Subcutaneous adipose tissue (tissue), 4 donors: ENCODE measurements around the gene NRG4. TPM values are rescaled to one million over a fixed set of nuclear protein-coding genes. Genes with fewer than 3 reads are reported as not detected.

Experiments used
- total RNA-seq, 4 donors: library from RNA; depleted of rRNA; stranded (reverse); fragments of >200 nt; gene quantifications; one replicate each; pipeline ENCODE4 v1.1.0, GENCODE V29; 2016
- TF ChIP-seq, protein P1 (sequence below): fragments of 450-650 bp; IDR thresholded peaks from one replicate; pipeline ENCODE4 v1.5.1; 2016; ENCODE audit warnings: low read depth, mild to moderate bottlenecking, control low read depth, antibody characterized with exemption, moderate library complexity

NRG4 gene
- total RNA-seq, 4 donors from 2014 or later = not detected

DNA sequence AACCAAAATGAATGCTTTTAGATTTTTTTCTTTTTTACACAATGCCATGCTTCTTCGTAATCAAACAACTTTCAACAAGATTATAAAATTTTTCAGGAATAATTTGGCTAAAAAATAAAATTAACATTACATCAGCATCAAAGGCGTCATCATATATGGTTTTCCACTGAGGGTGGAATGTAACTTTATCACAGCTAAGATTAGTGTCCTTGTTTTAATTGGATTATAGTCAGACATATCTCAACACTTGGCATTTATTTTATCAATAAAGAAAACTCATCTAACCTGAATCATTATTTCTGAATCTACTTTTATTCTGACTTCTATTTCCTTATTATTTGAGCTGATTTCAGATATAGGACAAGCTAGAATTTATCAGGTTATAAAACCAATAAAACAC is 1.6 kb downstream of the NRG4 start:
- TF ChIP-seq, protein P1, sequence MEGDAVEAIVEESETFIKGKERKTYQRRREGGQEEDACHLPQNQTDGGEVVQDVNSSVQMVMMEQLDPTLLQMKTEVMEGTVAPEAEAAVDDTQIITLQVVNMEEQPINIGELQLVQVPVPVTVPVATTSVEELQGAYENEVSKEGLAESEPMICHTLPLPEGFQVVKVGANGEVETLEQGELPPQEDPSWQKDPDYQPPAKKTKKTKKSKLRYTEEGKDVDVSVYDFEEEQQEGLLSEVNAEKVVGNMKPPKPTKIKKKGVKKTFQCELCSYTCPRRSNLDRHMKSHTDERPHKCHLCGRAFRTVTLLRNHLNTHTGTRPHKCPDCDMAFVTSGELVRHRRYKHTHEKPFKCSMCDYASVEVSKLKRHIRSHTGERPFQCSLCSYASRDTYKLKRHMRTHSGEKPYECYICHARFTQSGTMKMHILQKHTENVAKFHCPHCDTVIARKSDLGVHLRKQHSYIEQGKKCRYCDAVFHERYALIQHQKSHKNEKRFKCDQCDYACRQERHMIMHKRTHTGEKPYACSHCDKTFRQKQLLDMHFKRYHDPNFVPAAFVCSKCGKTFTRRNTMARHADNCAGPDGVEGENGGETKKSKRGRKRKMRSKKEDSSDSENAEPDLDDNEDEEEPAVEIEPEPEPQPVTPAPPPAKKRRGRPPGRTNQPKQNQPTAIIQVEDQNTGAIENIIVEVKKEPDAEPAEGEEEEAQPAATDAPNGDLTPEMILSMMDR = no peak

GRCh38 chr15:76006136-76006778 is 6.0 kb downstream of the NRG4 start:
- TF ChIP-seq, protein P1 = no peak

GRCh38 chr15:76003364-76003763 is 8.9 kb downstream of the NRG4 start:
- TF ChIP-seq, protein P1 = no peak

- TF ChIP-seq, protein P1 = no peak
Measured at GRCh38 chr15:75995611-75996010, 16.6 kb downstream of the NRG4 start.

GRCh38 chr15:75994220-75994619 is 18.0 kb downstream of the NRG4 start:
- TF ChIP-seq, protein P1 = no peak

DNA sequence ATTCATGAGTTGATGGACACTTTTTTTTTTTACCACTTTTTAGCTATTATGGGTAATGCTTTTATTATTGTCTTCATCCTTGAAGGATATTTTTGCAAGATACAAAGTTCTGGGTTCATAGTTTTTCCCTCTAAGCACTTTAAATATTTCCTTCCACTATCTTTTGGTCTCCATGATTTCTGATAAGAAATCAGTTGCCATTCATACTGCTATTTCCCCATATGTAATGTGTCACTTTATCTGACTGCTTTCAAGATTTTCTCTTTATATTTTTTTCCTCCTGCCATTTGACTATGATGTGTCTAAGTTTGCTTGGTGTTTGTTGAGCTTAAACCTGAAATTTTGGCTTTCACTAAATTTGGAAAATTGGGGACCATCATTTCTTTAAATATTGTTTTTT is 19.3 kb downstream of the NRG4 start:
- TF ChIP-seq, protein P1 = no peak

GRCh38 chr15:75989875-75990274 is 22.3 kb downstream of the NRG4 start:
- TF ChIP-seq, protein P1 = no peak
